CD4-positive, alpha-beta T cell (primary cell): ENCODE measurements around the gene BCL2L11. TPM values are rescaled to one million over a fixed set of nuclear protein-coding genes. Genes with fewer than 3 reads are reported as not detected.

Experiments
- ATAC-seq: fragments of 200-7000 bp; cut with Tn5 transposase; one replicate; pipeline ENCODE4 v1.10.0; 2022; ENCODE audit warnings: mild to moderate bottlenecking; ENCODE audit not compliant: poor library complexity
- CTCF ChIA-PET: fragments of 350-600 bp; sonication (Branson Sonifier 250); formaldehyde crosslinking; loops from one replicate; lab custom pipeline; 2021; ENCODE audit warnings: antibody characterized with exemption, inconsistent platforms; lab: Charles Lee
- POLR2A ChIA-PET: fragments of 350-600 bp; sonication (Branson Sonifier 250); formaldehyde crosslinking; loops from one replicate; lab custom pipeline; 2021; ENCODE audit warnings: antibody characterized with exemption, inconsistent platforms; lab: Charles Lee
- DNase-seq, 14 experiments: peaks; one replicate each; pipeline ENCODE4 v3.0.0-alpha.2; 2013 to 2020; ENCODE audit warnings: mixed read lengths in 2 of 14
- H3K27ac ChIP-seq, 2 donors: one replicate each; pipeline versions ENCODE4 v1.5.1 to v1.7.0; 2013; ENCODE audit warnings: low read length in 2 of 2, low read depth in 1 of 2, mild to moderate bottlenecking in 1 of 2
- H3K27me3 ChIP-seq, 2 experiments: 1 replicate in 1 of 2; 2 replicates in 1 of 2; pipeline versions ENCODE4 v1.6.1 to v1.7.0; 2013; ENCODE audit warnings: low read length in 2 of 2, control low read depth in 1 of 2, mild to moderate bottlenecking in 1 of 2, moderate library complexity in 1 of 2; ENCODE audit not compliant: insufficient read depth in 2 of 2, control insufficient read depth in 1 of 2
- H3K36me3 ChIP-seq: one replicate; pipeline ENCODE4 v1.6.1; 2013; ENCODE audit warnings: low read length, control low read depth; ENCODE audit not compliant: insufficient read depth
- H3K4me1 ChIP-seq: one replicate; pipeline ENCODE4 v1.6.1; 2013; ENCODE audit warnings: low read length, control low read depth; ENCODE audit not compliant: insufficient read depth
- H3K4me3 ChIP-seq: one replicate; pipeline ENCODE4 v1.5.1; 2013; ENCODE audit warnings: mild to moderate bottlenecking, low read length, moderate library complexity
- H3K9me3 ChIP-seq, 2 experiments: 1 replicate in 1 of 2; 2 replicates in 1 of 2; pipeline versions ENCODE4 v1.6.1 to v1.7.0; 2013; ENCODE audit warnings: low read length in 2 of 2, mild to moderate bottlenecking in 2 of 2, control low read depth in 1 of 2, moderate library complexity in 1 of 2; ENCODE audit not compliant: control insufficient read depth in 1 of 2, insufficient read depth in 1 of 2
- H3K27ac Mint-ChIP-seq: one replicate; pipeline ENCODE4 v1.8.0; 2020; ENCODE audit warnings: mixed read lengths
- H3K27me3 Mint-ChIP-seq: one replicate; pipeline ENCODE4 v1.8.0; 2021; ENCODE audit warnings: mixed read lengths
- H3K36me3 Mint-ChIP-seq: one replicate; pipeline ENCODE4 v1.8.0; 2021; ENCODE audit warnings: low read depth, mixed read lengths
- H3K4me1 Mint-ChIP-seq: one replicate; pipeline ENCODE4 v1.8.0; 2021; ENCODE audit warnings: low read depth, mixed read lengths
- H3K4me3 Mint-ChIP-seq: one replicate; pipeline ENCODE4 v1.8.0; 2020; ENCODE audit warnings: mild to moderate bottlenecking, mixed read lengths
- H3K9me3 Mint-ChIP-seq: one replicate; pipeline ENCODE4 v1.8.0; 2020; ENCODE audit warnings: mixed read lengths
- intact Hi-C, 2 experiments: fragments of 100-400 bp; cut with DNase I in 1 of 2; cut with micrococcal nuclease in 1 of 2; formaldehyde crosslinking; loops; one replicate each; pipeline versions ENCODE4 v1.15.1 to v1.9.0; 2023 to 2025; cut with DNase I, micrococcal nuclease
- total RNA-seq, 174 experiments: library from RNA in 2 of 174; stranded (reverse) in 2 of 174; gene quantifications; one replicate each; pipeline ENCODE4 v1.2.3 and lab custom pipeline; 2021 to 2026
- TF ChIP-seq, protein P1 (sequence below): fragments of 200-600 bp; IDR thresholded peaks from one replicate; pipeline ENCODE4 v1.8.0; 2022; ENCODE audit warnings: antibody characterized with exemption, mild to moderate bottlenecking

BCL2L11 gene
- total RNA-seq, 2 experiments from 2014 or later: 48.6 to 50.1 TPM

DNA sequence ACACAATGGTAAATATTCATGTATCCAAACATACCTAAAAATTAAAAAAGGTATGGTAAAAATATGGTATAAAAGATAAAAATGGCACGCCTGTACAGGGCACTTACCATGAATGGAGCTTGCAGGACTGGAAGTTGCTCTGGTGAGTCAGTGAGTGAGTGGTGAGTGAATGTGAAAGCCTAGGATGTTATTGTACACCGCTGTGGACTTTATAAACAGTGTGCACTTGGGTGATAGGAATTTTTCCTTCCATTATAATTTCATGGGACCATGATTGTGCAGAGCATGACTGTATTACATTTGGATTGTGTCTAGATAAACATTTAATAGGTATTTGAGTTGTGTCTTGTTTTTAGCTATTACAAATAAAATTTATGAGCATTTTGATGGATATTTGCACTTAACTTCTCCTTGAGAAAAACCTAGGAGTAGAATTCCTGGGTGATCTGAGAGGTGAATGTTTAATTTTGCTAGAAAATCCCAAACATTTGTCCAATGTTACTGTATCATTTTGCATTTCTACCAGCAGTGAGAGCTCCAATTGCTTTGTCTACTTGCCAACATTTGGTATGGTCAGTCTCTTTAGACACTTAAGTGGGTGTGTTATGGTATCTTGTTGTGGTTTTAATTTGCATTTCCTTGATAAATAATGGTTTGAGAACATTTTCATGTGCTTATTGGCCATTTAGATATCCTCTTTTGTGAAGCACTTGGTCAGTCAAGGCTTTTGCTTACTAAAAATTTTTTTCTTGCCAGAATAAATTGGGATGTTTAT is 81.7 kb downstream of the BCL2L11 start:
- no peak overlapping the region for H3K27ac ChIP-seq
- ATAC-seq: no peak
- Mint-ChIP-seq H3K9me3 (no peaks in the 10 kb centered on the region), H3K36me3 (no peaks in the 10 kb centered on the region), H3K4me1 (no peaks in the 10 kb centered on the region), H3K27me3 (no peaks in the 10 kb centered on the region), H3K4me3 (no peak overlapping the region), H3K27ac (no peak overlapping the region)
- no peaks in the 10 kb centered on the region for H3K27me3 ChIP-seq
- DNase-seq: no peak
- no peaks in the 10 kb centered on the region for H3K4me1 ChIP-seq
- no peaks in the 10 kb centered on the region for H3K9me3 ChIP-seq
- no peaks in the 10 kb centered on the region for H3K36me3 ChIP-seq
- TF ChIP-seq, protein P1, sequence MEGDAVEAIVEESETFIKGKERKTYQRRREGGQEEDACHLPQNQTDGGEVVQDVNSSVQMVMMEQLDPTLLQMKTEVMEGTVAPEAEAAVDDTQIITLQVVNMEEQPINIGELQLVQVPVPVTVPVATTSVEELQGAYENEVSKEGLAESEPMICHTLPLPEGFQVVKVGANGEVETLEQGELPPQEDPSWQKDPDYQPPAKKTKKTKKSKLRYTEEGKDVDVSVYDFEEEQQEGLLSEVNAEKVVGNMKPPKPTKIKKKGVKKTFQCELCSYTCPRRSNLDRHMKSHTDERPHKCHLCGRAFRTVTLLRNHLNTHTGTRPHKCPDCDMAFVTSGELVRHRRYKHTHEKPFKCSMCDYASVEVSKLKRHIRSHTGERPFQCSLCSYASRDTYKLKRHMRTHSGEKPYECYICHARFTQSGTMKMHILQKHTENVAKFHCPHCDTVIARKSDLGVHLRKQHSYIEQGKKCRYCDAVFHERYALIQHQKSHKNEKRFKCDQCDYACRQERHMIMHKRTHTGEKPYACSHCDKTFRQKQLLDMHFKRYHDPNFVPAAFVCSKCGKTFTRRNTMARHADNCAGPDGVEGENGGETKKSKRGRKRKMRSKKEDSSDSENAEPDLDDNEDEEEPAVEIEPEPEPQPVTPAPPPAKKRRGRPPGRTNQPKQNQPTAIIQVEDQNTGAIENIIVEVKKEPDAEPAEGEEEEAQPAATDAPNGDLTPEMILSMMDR: no peak
- intact Hi-C loops: no loop called here
- ChIA-PET CTCF (no interaction called here), POLR2A (no interaction called here)
- no peak overlapping the region for H3K4me3 ChIP-seq

DNA sequence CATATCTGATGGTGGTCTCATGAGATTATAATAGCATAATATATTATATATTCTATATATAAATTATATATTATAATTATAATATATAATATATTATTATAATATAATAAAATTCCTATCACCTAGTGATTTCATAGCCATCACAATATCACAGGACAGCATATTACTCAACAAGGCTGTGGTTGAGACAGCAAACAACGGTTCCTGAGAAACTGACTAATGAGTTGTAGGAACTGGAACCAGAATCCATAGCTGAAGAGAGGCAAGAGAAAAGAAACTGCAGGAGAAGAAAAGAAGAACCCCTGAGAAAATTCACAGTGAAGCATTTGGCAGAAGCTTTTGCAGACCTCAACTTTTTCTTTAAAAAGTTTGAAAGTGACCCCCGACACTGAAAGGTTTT is 84.0 kb downstream of the BCL2L11 start:
- Mint-ChIP-seq H3K9me3 (no peaks in the 10 kb centered on the region), H3K4me1 (no peaks in the 10 kb centered on the region), H3K27ac (no peak overlapping the region), H3K36me3 (no peaks in the 10 kb centered on the region), H3K27me3 (no peaks in the 10 kb centered on the region), H3K4me3 (no peak overlapping the region)
- POLR2A ChIA-PET: no interaction called here
- Histone ChIP-seq H3K4me1 (no peaks in the 10 kb centered on the region), H3K27ac (no peak overlapping the region), H3K36me3 (no peaks in the 10 kb centered on the region), H3K4me3 (no peak overlapping the region), H3K27me3 (no peaks in the 10 kb centered on the region), H3K9me3 (no peaks in the 10 kb centered on the region)
- DNase-seq (no peak), ATAC-seq (no peak)
- CTCF ChIA-PET: no interaction called here
- TF ChIP-seq, protein P1: no peak
- intact Hi-C loops: no loop called here

DNA sequence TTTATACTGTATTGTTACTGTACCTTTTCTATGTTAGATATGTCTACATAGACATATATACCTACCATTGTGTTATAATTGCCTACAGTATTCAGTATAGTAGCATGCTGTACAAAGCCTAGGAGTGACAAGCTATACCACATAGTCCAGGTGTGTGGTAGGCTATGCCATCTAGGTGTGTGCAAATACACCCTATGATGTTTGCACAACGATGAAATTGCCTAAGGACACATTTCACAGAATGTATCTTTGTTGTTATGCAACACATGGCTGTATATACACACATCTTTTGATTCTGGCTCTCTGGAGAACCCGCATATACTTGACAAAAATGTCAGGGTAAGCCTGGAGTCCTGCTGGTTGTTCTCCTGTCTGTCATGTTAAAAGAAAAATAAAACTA is 85.1 kb downstream of the BCL2L11 start:
- POLR2A ChIA-PET: no interaction called here
- DNase-seq (no peak), ATAC-seq (no peak)
- Mint-ChIP-seq H3K4me1 (no peaks in the 10 kb centered on the region), H3K9me3 (no peaks in the 10 kb centered on the region), H3K27me3 (no peaks in the 10 kb centered on the region), H3K27ac (no peak overlapping the region), H3K36me3 (no peaks in the 10 kb centered on the region), H3K4me3 (no peak overlapping the region)
- Histone ChIP-seq H3K9me3 (no peaks in the 10 kb centered on the region), H3K27ac (no peak overlapping the region), H3K27me3 (no peaks in the 10 kb centered on the region), H3K36me3 (no peaks in the 10 kb centered on the region), H3K4me3 (no peak overlapping the region), H3K4me1 (no peaks in the 10 kb centered on the region)
- TF ChIP-seq, protein P1: no peak
- CTCF ChIA-PET: no interaction called here
- intact Hi-C loops: no loop called here
